AG08395 (cell line): ENCODE measurements around the gene AKAP5.

Experiments used
- DNase-seq: peaks from one replicate; pipeline ENCODE4 v3.0.0; 2012; ENCODE audit warnings: mixed read lengths, low spot score

Gene AKAP5

DNA sequence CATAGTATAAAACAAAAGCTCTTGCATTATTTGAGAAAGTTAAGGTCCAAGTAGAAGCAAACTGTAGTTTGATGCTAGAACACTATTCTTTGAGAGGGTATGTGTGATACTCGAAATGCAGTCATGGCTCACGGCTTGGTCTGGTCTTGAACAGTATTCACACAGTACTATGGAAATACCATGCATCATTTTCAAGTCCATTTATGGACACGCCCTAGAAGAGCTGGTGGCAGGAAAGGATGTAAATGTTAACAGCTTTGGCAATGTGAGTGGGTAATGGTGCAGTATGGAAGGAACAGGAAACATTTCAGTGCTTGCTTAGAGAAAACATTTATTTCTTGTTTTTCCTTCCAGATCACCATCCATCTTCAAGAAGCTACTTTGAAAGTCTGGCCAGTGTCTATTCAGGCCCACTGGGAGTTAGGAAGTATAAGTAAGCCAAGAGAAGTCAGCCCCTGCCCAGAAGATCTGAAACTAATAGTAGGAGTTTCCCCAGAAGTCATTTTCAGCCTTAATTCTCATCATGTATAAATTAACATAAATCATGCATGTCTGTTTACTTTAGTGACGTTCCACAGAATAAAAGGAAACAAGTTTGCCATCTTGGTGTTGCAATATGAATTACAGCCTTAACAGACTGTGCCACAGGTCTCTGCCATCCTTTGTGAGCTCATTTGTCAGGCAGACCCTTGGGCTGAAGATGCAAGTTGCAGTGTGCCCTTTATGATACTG is 5.7 kb upstream of the AKAP5 start:
- DNase-seq: no peak

- no peak for DNase-seq
Measured at GRCh38 chr14:64461221-64461620, 4.1 kb upstream of the AKAP5 start.

GRCh38 chr14:64463195-64463594 is 2.1 kb upstream of the AKAP5 start:
- DNase-seq: no peak

- no peak for DNase-seq
Measured at GRCh38 chr14:64463873-64464272, 1.4 kb upstream of the AKAP5 start.

DNA sequence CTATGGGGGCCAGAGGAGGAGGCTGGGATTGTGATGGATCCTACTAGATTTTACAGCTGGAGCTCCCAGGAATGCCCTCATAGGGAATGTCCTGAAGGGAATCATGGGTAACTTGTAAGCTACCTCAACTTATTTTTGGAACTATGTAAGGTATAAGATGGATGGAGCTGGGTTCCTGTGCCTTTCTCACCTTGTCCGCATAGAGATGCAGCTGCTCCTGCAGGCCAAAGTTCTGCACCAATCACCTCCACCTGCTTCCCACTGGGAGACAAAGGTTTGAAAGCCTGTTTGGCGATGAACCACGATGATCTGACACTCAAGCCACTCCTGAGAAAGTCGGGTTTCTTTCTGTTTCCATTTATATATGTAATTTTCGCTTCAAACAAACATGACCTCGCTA is 648 bp upstream of the AKAP5 start:
- DNase-seq: no peak

DNA sequence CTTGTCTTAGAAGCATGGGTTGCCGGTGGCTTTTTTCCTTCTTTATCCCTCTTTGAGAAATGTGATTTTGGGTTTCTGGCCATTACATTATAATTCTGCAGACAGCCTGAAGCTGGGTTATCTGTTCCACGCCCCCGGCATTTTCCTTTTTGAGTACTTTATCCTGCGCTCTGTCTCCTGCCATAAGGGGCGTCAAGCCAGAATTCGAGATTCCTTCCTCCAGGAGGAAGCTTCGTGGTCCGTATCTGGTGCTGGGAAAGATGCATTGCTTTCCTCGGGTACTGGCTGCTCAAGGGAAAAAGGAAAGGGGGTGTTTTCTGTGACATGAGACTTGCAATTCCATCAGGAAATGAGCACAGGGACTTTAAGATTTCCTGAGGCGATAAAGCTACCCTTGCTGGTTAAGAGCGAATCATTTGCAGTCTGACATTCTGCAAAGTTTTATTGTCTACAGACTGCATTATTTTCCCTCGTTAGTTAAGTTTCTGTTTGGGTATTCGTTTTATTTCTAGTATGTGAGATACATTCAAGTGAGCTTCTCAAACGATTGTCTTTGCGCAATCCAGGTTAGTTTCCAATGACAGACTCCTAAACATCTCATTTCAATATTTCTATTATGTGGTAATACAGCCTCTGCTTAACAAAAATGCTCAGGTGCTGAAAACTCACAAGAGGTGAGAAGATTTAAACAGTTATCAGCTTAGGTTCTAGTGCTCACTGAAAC is 694 bp downstream of the AKAP5 start:
- peak; percentile 67 for DNase-seq

- DNase-seq: no peak
Measured at GRCh38 chr14:64467101-64467500, 1.8 kb downstream of the AKAP5 start.

DNA sequence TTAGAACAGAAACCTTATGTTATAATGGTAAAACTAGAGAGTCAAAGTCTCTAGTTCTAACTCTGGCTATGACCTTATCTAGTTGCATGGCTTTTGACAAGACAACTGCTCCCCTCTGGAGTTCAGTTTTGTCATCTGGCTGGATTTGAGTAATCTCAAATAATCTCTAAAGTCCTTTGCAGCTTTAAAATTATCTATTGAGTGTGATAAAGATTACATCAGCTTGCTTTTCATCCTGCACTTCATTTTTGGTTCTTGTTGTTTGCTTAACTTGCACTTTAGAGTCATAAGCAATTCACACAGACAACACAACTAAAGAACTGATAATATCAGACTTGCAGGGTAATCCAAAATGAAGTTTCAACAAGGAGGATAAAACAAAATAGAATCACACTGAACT is 2.3 kb downstream of the AKAP5 start:
- DNase-seq: no peak

GRCh38 chr14:64468451-64468850 is 3.2 kb downstream of the AKAP5 start:
- DNase-seq: no peak

GRCh38 chr14:64474041-64474440 is 8.7 kb downstream of the AKAP5 start:
- DNase-seq: no peak

GRCh38 chr14:64474698-64475097 is 9.4 kb downstream of the AKAP5 start:
- DNase-seq: no peak

- no peak for DNase-seq
Measured at GRCh38 chr14:64475585-64476273, 10.4 kb downstream of the AKAP5 start.

DNA sequence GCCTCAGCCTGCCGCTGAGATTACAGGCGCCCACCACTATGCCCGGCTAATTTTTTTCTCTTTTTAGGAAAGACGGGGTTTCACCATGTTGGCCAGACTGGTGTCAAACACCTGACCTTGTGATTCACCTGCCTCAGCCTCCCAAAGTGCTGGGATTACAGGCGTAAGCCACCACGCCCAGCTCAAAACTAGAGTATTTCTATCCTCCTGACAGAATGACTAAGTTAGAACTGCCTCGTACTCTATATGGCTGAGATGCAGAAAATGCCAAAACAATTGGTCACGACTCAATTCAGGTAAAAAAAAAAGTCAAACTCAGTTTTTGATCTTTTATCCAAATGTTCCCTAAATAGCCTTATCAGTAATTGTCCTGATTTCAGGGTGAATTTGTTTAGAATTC is 11.1 kb downstream of the AKAP5 start:
- DNase-seq: no peak

DNA sequence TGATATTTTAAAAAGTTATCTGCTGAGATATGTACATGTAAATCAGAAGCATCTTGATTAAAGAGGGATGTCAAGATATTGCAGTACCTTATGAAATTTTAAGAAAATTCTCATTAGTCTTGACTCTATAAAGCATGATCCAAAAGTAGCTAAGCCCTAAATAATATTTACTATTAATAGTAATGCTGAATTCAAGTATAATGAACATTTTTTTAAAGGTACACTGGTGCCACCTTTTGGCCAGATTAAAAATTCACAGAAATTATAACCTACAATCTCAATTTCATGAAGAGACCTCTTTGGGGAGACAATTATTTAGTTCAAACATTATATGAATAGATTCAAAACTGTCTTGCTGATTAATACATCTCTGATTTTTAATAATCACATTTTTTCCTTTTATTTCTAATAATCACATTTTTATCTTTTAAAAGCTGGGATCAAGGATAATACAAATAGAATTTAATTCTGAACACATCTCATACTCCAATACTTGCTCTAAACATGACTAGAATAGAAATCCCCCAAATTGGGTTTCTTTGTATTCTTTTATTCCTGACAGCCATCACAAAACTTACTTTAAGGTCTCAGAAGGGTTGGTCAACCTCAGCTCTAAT is 13.4 kb downstream of the AKAP5 start:
- peak; percentile 43 for DNase-seq

DNA sequence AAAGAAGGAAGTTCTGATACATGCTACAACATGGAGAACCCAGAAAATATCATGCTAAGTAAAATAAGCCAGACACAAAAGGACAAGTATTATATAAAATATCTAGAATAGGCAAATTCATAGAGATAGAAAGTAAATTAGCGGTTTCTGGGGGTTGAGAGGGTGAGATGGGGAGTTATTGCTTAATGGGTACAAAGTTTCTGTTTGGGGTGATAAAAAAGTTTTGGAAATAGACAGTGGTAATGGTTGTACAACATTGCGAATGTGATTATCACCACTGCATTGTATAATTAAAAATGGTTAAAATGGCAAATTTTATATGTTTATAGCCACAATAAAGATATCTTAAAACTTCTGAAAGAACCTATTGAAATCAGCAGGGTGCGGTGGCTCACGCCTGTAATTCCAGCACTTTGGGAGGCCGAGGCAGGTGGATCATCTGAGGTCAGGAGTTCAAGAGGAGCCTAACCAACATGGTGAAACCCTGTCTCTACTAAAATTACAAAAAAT is 23.3 kb downstream of the AKAP5 start:
- DNase-seq: no peak

DNA sequence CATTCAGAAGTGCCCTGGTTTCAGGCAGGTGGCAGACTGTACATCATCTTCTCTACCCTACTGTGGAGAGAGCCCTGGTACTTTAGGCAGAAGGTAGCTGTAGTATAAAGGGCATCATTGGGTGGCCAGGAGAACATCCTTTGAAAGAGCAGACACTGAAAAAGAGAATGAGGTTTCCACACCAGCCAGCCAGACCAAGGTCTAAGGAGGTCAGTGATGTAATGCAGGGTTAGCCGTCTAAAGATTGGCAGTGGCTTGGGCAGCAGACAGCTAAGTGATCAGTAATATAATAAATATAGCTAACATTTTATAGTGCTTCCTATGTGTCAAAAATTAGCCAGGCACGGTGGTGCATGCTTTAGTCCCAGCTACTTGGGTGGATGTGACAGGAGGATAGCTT is 26.3 kb downstream of the AKAP5 start:
- DNase-seq: no peak

DNA sequence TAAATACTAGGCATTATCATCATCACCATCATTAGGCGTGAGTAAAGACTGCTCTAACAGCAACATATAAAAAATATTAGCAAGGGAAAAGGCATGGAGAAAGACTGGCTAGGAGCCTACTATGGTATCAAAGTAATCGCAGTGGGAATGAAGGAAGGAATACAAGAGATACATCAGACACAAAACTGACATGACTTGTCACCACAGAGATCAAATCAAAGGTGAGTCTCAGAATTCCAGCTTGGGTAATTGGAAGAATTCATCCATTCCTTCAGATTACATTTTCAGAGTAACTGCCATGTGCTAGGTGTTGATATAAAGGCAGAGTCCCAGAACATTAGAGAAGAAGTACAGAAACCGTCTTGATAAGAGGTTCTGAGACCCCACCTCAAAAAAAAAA is 28.2 kb downstream of the AKAP5 start:
- no peak for DNase-seq

DNA sequence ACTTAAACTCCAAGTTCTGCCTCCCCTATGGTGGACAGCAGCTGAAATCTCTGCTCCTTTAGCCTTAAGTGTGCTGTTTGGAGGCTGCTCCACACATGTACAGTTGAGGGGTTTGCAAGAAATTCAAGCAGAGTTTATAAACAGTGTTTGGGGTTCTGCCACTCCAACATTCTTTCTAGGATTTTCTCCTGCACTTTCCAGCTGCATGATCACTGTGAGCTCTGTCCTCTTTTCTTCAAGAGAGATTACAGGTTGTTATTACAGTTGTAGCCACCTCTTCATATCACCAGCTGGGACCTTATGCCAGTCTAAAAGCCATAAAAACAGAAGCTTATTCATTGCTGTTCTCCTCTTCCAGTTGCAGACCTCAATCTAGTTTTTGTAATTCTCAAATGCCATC is 30.0 kb downstream of the AKAP5 start:
- no peak for DNase-seq

- no peak for DNase-seq
Measured at GRCh38 chr14:64496764-64497163, 31.5 kb downstream of the AKAP5 start.

- no peak for DNase-seq
Measured at GRCh38 chr14:64500088-64500487, 34.8 kb downstream of the AKAP5 start.

DNA sequence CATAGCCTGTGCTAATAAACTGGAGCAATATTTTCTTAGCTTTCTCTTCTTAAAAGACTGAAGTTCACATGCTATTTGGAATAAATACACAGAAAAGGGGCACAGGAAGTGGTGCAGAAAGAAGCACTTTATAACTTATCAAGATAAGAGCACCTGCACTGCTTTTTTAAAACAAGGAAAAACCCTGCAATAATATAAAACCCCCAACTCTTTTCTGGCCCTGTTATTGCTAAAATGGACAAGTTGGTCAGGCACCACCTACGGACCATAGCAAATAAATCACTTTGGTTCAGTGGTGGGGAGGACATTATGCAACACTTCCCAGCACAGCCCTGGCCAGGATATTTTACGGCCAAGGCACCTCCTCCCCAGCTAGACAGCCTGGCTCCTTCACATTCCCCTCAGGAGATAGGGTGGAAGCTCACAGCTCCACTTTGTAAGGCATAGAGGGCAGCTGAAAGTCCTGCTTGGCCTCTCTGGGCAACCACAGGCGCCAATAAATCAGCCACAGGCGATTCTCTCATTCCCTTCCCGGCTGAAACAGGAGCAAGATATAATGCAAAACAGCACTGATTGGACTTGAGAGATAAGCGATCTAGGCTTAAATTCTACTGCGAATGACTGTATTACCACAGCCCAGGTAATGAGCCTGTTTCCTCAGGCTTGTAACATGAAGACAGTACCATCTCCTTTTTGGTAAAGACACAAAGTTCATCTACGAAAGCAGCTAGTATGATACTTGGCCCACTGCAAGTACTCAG is 36.3 kb downstream of the AKAP5 start:
- peak; percentile 59 for DNase-seq

GRCh38 chr14:64502456-64502855 is 37.2 kb downstream of the AKAP5 start:
- no peak for DNase-seq
